ENCODE results near the gene PNLIPRP1.

DNA sequence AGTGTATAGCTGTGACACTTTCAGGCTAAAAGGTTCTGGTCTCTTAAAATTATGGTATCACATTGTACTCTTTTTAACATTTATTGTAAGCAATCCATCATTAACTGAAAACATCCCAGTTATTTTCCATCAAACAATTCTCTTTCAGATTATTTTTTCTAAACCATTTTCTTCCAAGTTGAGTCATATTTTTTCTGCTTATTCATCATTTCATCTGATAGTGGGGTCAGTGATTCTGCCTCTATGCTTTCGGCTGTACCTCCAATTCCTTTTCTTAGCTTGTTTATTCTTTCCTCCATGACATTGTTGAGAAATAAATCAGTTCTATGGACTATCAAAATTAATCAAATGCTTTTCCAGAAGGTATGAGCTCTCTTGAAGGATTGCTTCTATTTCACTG lies 45.6 kb upstream of the PNLIPRP1 start:
- TF ChIP-seq, protein P1, sequence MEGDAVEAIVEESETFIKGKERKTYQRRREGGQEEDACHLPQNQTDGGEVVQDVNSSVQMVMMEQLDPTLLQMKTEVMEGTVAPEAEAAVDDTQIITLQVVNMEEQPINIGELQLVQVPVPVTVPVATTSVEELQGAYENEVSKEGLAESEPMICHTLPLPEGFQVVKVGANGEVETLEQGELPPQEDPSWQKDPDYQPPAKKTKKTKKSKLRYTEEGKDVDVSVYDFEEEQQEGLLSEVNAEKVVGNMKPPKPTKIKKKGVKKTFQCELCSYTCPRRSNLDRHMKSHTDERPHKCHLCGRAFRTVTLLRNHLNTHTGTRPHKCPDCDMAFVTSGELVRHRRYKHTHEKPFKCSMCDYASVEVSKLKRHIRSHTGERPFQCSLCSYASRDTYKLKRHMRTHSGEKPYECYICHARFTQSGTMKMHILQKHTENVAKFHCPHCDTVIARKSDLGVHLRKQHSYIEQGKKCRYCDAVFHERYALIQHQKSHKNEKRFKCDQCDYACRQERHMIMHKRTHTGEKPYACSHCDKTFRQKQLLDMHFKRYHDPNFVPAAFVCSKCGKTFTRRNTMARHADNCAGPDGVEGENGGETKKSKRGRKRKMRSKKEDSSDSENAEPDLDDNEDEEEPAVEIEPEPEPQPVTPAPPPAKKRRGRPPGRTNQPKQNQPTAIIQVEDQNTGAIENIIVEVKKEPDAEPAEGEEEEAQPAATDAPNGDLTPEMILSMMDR (IDR thresholded peaks at IDR 0.05; ENCODE audit: insufficient read depth, low read length, poor library complexity, severe bottlenecking) = no peak
- no peak for TF ChIP-seq EZH2phosphoT487 (conservative IDR thresholded peaks at IDR 0.05; ENCODE audit: low read length)

Data from SU-DHL-6 (cell line).